Measurements from ENCODE around the gene CERS6.

The CERS6 gene

GRCh38 chr2:168722592-168722991 is 266.5 kb downstream of the CERS6 start (continued):
- TF ChIP-seq SCRT2 (tag by site-specific recombination; IDR thresholded peaks at IDR 0.05) (no peak), MYNN (tag by site-specific recombination; IDR thresholded peaks at IDR 0.05; ENCODE audit: borderline replicate concordance) (no peak)

GRCh38 chr2:168723275-168723899 is 267.3 kb downstream of the CERS6 start:
- ChIA-PET POLR2A (no interaction called here), CTCF (interaction anchor here (0.6 kb wide), 1 partner anchor 208 kb away, joined by 3 read pairs; no protein-coding TSS in a partner anchor)
- no peak overlapping the region for H3K4me3 ChIP-seq (ENCODE audit: low read depth, low read length)
- no peaks in the 10 kb centered on the region for H3K4me1 ChIP-seq (ENCODE audit: control insufficient read depth, insufficient read depth, low read length)
- TF ChIP-seq ZBTB11 (tag by site-specific recombination; conservative IDR thresholded peaks at IDR 0.05; ENCODE audit: low read depth), result no peak
- no peak for TF ChIP-seq PRDM2 (tag by site-specific recombination; IDR thresholded peaks at IDR 0.05; ENCODE audit: borderline replicate concordance)
- TF ChIP-seq ZNF596 (tag by site-specific recombination; IDR thresholded peaks at IDR 0.05), result no peak
- TF ChIP-seq ZNF174 (tag by site-specific recombination; IDR thresholded peaks at IDR 0.05), result no peak
- TF ChIP-seq GLI4 (tag by site-specific recombination; IDR thresholded peaks at IDR 0.05), result no peak
- no peak for TF ChIP-seq ZNF48 (tag by site-specific recombination; IDR thresholded peaks at IDR 0.05)
- TF ChIP-seq ZNF433 (tag by site-specific recombination; IDR thresholded peaks at IDR 0.05; ENCODE audit: low read depth), result no peak
- TF ChIP-seq, protein P1, sequence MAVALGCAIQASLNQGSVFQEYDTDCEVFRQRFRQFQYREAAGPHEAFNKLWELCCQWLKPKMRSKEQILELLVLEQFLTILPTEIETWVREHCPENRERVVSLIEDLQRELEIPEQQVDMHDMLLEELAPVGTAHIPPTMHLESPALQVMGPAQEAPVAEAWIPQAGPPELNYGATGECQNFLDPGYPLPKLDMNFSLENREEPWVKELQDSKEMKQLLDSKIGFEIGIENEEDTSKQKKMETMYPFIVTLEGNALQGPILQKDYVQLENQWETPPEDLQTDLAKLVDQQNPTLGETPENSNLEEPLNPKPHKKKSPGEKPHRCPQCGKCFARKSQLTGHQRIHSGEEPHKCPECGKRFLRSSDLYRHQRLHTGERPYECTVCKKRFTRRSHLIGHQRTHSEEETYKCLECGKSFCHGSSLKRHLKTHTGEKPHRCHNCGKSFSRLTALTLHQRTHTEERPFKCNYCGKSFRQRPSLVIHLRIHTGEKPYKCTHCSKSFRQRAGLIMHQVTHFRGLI (tag by site-specific recombination; IDR thresholded peaks at IDR 0.05), result no peak
- no peak for TF ChIP-seq ZNF549 (tag by site-specific recombination; IDR thresholded peaks at IDR 0.05)
- no peak for TF ChIP-seq KLF10 (tag by site-specific recombination; IDR thresholded peaks at IDR 0.05)
- no peak for TF ChIP-seq ZSCAN23 (tag by site-specific recombination; IDR thresholded peaks at IDR 0.05)
- no peak for TF ChIP-seq ZNF548 (tag by site-specific recombination; IDR thresholded peaks at IDR 0.05)
- no peak for TF ChIP-seq OVOL3 (tag by site-specific recombination; IDR thresholded peaks at IDR 0.05)
- no peak for TF ChIP-seq ZEB2 (tag by site-specific recombination; IDR thresholded peaks at IDR 0.05)
- peaks cover 0 to 13% of the 10 kb centered on the region in 2 experiments; a peak in 1 of 3 replicates for H3K36me3 ChIP-seq (ENCODE audit: control insufficient read depth in 2 of 2, insufficient read depth in 1 of 2, low read length in 2 of 2)
- no peak overlapping the region for H3K27ac ChIP-seq (ENCODE audit: extremely low read depth, low read depth, low read length)
- H3K9me3 ChIP-seq (ENCODE audit: control insufficient read depth, insufficient read depth, low read depth, low read length), result no peaks in the 10 kb centered on the region
